Germinal center (tissue), 1 donor: ENCODE data around the gene DNAJC12.
"Not testable (repeated sequence)": the region's sequence is repeated elsewhere in the genome, so short reads cannot be mapped to it uniquely, and the experiment has no call there.

Source experiments
- DNase-seq: peaks from one replicate; pipeline ENCODE4 v3.0.0; 2012; ENCODE audit warnings: mixed read lengths, low spot score

DNAJC12 gene

GRCh38 chr10:67839511-67839910, 1.5 kb upstream of the DNAJC12 start:
- not testable (repeated sequence) for DNase-seq

GRCh38 chr10:67836972-67837371, 1.0 kb downstream of the DNAJC12 start:
- no peak for DNase-seq

DNA sequence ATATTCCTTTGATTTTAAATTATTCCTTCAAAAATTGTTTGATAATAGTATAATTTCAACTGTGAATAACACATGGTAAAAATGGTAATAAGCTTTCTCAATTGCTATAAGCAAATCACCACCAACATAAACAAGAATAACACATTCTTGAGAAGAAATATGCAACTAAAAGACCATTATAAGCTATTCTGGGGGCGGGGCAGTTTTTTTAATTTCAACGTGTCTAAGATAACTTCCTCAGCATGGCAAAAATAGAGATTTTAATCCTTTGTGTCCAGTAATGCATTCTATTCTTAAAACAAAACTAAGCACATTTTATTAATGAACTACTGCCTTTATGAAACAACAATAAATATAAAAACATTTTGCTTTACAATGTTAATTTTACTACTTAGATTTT, 1.5 kb downstream of the DNAJC12 start:
- DNase-seq: no peak

GRCh38 chr10:67835541-67836394, 2.2 kb downstream of the DNAJC12 start:
- DNase-seq: not testable (repeated sequence)

DNA sequence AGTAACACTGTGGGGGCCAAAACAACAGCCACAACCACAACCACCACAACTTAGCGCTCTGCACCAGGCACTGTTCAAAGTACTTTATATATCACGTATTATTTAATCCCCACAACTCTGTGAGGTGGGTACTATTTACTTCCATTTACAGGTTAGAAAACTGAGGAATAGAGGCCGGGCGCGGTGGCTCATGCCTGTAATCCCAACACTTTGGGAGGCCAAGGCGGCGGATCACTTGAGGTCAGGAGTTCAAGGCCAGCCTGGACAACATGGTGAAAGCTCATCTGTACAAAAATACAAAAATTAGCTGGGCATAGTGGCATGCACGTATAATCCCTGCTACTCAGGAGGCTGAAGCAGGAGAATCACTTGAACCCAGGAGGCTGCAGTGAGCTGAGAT, 3.6 kb downstream of the DNAJC12 start:
- DNase-seq: no peak

DNA sequence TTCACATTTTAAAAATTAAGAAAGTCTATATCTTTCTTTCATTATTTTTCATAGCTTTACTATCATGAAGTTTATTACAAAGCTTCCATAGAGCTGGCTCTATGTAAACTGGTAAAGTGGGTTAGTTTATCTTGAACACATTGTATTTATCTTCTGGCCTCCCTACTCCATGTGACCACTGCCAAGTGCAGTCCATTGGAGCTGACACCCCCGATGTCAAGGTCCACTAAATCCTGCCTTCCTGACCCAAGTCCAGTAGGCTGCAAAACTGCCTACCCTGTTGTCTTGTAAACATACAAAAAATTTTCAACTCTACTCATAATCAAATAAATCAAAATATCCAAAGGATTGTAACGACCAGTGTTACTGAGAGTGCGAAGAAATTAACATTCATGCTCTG, 10.2 kb downstream of the DNAJC12 start:
- DNase-seq: no peak

DNA sequence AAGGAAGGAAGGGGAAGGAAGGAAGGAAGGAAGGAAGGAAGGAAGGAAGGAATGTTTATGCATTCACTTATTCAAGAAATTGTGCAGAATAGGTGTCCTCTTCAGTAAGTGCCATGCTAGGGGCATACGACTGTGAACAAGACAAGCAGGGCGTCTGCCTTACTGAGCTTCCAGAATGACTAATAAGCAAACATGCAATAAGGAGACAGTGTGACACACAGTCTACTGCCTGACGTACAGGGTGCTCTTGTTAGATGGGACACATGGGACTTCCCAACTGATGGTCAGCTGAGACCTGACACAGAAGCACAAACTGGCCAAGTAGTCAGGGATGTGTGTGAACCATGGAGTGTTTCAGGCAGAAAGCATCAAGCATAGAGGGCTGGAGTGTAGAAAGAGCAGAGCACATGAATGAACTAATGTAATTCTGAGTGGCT, 18.2 kb downstream of the DNAJC12 start:
- DNase-seq: no peak

- no peak for DNase-seq
Observed at GRCh38 chr10:67818323-67818722, 19.7 kb downstream of the DNAJC12 start.

DNA sequence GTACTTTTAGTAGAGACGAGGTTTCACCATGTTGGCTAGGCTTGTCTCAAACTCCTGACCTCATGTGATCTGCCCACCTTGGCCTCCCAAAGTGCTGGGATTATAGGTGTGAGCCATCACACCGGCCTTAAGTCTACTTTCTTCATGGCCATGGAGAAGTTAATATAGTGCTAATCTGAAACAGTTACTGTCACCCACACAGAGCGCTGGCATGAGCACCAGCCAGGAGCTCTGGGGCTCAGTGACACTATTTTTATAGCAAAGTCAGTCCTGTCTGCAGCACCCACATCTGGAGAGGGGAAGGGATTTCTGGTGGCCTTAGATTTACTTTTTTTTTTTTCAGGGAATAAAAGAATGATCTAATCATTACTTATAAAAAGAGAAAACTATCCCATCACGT, 21.3 kb downstream of the DNAJC12 start:
- DNase-seq: no peak

GRCh38 chr10:67815571-67816059, 22.4 kb downstream of the DNAJC12 start:
- no peak for DNase-seq

- no peak for DNase-seq
Observed at GRCh38 chr10:67812007-67812406, 26.0 kb downstream of the DNAJC12 start.

DNA sequence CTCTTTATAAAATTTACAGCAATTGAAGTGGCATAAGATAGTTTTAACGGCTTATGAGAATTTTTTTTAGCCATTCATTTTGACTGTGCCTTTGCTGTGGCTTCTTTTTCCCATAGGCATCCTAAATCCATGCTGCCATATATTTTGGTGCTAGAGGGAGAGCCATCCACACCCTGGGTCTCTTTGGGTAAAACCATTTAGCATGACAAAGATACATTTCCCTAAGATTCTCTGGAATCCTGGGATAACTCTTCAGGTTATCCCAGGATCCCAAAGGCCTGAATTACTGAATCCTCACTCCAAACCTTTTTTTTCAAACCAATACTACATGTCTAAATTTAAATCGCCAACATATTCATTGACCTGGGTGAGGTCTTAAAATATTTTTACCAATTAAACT, 28.9 kb downstream of the DNAJC12 start:
- no peak for DNase-seq

DNA sequence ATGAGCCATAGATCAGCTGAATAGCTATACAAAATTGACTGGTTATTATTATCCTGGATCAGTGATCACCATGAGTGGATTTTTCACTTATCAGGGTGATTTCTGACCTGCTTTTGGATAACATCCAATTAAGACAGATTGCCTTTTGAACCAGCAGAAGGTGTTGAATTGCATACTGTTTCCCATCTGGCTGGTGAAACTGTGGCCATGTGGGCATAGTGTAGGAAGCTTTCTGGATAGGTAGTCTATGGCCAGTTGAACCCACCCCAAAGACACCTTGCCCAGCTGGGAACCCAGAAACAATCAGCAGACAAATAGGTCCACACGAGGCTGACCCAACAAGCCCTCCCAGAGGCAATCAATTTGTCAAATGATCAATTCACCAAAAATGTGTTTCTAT, 29.3 kb downstream of the DNAJC12 start:
- no peak for DNase-seq

DNA sequence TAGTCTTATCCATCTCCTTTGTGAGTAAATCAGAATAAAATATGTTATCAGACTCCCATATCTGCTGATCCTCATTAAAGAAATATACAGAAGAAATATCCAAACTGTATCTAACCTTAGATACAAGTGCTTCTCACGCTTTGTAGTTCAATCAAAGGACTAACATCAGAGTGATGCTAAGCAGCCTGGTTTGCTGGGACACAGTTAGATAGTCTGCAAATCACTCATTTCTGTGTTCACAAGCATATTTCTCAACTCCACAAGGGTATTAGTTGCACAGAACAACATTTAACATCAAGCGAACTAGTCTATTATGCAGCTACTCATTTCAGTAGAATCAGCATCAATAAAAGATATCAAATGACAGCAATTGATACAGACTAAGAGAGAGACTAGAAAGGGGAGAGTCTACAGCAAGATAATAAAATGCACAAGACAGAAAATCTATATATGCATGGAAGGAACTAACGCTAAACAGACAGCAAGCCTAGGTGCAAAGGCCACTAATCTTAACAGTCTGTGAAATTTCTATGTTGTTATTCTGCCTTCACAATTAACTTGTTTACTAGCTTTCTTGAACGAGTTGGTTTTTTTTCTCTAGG, 30.0 kb downstream of the DNAJC12 start:
- no peak for DNase-seq

- no peak for DNase-seq
Observed at GRCh38 chr10:67804395-67804678, 33.7 kb downstream of the DNAJC12 start.

DNA sequence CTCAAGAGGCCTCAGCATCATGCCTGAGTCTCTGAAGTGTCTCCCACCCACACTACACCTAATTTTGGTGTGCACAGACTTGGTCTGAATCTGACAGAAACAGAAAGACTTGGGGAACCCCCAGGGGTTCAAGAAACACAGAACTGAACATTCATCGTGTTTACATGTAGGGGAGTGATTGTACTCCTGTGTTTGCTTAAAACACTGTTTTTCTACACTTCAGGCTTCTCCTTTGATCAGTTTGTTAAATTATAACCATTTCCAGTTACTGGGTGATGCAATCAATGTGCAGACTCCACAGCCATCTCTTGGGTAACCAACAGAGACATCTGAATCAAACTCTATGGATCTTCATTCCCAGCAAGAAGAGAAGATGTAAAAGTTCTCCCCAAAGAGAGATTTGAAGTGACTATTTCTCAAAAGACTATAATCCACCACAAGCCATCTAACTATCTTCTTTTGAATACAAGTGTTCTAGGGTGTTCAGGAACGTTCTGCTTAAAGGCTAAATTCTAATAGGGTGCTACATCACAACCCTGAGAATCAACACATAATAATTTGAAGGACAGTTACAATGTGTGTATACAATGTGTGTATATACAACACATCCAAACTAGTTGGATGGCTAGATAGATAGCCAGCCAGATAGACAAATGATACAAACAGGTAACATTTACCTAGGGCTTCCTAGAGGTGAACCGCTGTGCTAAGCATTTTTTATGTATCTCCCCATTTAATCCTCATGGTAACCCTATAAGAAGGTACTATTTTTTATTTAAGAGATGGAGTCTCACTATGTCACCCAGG, 34.2 kb downstream of the DNAJC12 start:
- no peak for DNase-seq

DNA sequence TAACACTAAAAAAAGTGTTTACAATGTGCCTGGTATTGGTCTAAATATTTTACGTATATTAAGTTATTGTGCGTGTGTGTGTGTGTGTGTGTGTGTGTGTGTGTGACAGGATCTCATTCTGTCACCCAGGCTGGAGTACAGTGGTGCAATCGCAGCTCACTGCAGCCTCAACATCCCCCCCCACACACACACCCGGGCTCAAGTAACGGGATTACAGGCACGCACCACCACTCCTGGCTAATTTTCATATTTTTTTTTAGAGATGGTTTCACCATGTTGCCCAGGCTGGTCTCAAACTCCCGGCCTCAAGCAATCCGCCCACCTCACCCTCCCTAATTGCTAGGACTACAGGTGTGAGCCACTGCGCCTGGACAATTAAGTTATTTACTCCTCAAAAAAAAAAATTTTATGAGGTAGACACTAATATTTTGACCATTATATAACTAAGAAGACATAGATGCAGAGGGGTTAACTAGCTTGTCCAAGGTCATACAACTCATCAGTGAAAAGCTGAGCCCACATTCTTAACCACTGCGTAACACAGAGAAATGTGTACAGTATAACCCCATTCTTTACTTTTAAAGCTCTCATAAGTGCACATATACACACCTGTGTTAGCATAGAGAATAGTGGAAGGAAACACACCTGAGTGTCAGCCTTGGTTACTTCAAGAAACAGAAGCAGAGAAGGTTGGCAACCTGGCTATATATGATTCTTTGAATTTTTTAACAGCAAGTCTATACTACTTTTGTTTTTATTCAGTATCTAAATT, 35.0 kb downstream of the DNAJC12 start:
- DNase-seq: no peak

DNA sequence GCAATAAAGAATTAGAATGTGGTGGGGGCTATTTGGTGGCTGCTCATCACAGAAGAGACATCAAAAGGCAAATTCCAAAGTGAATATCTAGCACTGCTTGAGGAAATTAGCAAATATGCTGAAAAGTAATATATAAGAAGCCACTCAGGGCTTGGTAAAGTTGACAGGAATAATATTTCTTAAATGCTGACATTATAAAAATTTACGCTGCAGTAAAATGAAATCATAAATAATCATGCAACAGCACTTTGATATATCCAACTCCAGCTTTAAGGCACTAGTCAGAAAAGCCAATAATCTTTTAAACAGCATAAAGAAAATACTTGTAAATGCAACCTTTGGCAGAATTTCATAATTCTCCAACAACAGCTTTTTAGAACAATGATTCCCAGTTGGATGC, 36.9 kb downstream of the DNAJC12 start:
- DNase-seq: no peak

- DNase-seq: no peak
Observed at GRCh38 chr10:67794909-67795460, 43.0 kb downstream of the DNAJC12 start.

- no peak for DNase-seq
Observed at GRCh38 chr10:67794256-67794655, 43.7 kb downstream of the DNAJC12 start.

- no peak for DNase-seq
Observed at GRCh38 chr10:67793313-67793712, 44.7 kb downstream of the DNAJC12 start.

- no peak for DNase-seq
Observed at GRCh38 chr10:67792653-67793052, 45.3 kb downstream of the DNAJC12 start.
